ENCODE results near the gene S100A6. TPM values are rescaled to one million over a fixed set of nuclear protein-coding genes. Genes with fewer than 3 reads are reported as not detected.
"Not testable (repeated sequence)": the region's sequence is repeated elsewhere in the genome, so short reads cannot be mapped to it uniquely, and the experiment has no call there.

S100A6 gene
- total RNA-seq, 1 experiment from 2014 or later: 1,633 TPM

DNA sequence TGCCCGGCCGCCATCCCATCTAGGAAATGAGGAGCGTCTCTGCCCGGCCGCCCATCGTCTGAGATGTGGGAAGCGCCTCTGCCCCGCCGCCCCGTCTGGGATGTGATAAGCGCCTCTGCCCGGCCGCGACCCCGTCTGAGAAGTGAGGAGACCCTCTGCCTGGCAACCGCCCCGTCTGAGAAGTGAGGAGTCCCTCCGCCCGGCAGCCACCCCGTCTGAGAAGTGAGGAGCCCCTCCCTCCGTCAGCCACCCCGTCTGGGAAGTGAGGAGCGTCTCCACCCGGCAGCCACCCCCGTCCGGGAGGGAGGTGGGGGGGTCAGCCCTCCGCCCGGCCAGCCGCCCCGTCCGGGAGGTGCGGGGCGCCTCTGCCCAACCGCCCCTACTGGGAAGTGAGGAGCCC is 47.0 kb upstream of the S100A6 start:
- RAD21 ChIA-PET (ENCODE audit: low non-redundant PET in 1 of 2, low total read pairs in 2 of 2, uncharacterized antibody in 2 of 2, unreplicated experiment in 2 of 2): not testable (repeated sequence)

DNA sequence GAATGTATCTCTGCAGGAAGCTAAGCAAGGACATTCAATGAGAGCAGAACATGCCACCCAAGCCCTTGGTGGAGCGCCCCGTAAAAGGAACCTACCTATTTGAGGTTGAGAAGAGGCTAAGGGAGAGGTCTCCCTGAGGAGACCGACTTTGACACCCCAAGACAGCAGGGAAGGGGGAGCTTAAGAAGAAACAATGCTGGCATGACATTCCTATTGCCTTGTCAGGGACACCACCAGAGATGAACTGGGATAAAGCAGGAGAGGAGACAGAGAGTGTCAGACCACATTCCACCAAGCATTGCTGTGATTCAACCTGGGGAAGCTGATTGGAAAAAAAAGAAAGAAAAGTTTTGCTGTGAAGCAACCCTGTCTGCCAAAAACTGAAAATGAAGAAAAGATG is 43.1 kb upstream of the S100A6 start:
- TF ChIP-seq EZH2phosphoT487 (IDR thresholded peaks at IDR 0.05; ENCODE audit: borderline replicate concordance) (no peak), RAD21 (IDR thresholded peaks at IDR 0.05; ENCODE audit: low read depth) (no peak), SP1 (IDR thresholded peaks at IDR 0.05; ENCODE audit: low read depth) (no peak), FOSL1 (IDR thresholded peaks at IDR 0.05; ENCODE audit: low read depth) (no peak), ZNF274 (IDR thresholded peaks at IDR 0.05; ENCODE audit: low read depth, low read length) (no peak), SIN3A (IDR thresholded peaks at IDR 0.05; ENCODE audit: low read depth) (no peak), EGR1 (IDR thresholded peaks at IDR 0.05; ENCODE audit: low read depth) (no peak), TCF7L2 (IDR thresholded peaks at IDR 0.05; ENCODE audit: borderline replicate concordance, extremely low read depth, insufficient read depth, insufficient read length) (no peak)
- TF ChIP-seq, protein P1, sequence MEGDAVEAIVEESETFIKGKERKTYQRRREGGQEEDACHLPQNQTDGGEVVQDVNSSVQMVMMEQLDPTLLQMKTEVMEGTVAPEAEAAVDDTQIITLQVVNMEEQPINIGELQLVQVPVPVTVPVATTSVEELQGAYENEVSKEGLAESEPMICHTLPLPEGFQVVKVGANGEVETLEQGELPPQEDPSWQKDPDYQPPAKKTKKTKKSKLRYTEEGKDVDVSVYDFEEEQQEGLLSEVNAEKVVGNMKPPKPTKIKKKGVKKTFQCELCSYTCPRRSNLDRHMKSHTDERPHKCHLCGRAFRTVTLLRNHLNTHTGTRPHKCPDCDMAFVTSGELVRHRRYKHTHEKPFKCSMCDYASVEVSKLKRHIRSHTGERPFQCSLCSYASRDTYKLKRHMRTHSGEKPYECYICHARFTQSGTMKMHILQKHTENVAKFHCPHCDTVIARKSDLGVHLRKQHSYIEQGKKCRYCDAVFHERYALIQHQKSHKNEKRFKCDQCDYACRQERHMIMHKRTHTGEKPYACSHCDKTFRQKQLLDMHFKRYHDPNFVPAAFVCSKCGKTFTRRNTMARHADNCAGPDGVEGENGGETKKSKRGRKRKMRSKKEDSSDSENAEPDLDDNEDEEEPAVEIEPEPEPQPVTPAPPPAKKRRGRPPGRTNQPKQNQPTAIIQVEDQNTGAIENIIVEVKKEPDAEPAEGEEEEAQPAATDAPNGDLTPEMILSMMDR (IDR thresholded peaks at IDR 0.05 in 2 of 3, conservative IDR thresholded peaks at IDR 0.05 in 1 of 3; ENCODE audit: borderline replicate concordance in 1 of 3, insufficient read depth in 1 of 3, low read depth in 2 of 3, low read length in 2 of 3): no peak
- TF ChIP-seq, protein P2, sequence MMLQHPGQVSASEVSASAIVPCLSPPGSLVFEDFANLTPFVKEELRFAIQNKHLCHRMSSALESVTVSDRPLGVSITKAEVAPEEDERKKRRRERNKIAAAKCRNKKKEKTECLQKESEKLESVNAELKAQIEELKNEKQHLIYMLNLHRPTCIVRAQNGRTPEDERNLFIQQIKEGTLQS (IDR thresholded peaks at IDR 0.05): no peak
- TF ChIP-seq, protein P3, sequence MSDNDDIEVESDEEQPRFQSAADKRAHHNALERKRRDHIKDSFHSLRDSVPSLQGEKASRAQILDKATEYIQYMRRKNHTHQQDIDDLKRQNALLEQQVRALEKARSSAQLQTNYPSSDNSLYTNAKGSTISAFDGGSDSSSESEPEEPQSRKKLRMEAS (IDR thresholded peaks at IDR 0.05): no peak
- intact Hi-C loops (cut with micrococcal nuclease): no loop called here
- Histone ChIP-seq H3K4me1 (ENCODE audit: control insufficient read depth in 1 of 2, insufficient read depth in 2 of 2, low read length in 2 of 2) (peaks cover 4 to 25% of the 10 kb centered on the region in 2 experiments; a peak in 3 of 4 replicates), H3K9me2 (ENCODE audit: insufficient read depth) (no peaks in the 10 kb centered on the region), H3K4me3 (replicated peaks in 1 of 2; ENCODE audit: low read depth in 1 of 2, low read length in 2 of 2) (no peak overlapping the region), H3K36me3 (ENCODE audit: control insufficient read depth in 1 of 2, insufficient read depth in 2 of 2, low read length in 2 of 2) (no peaks in the 10 kb centered on the region), H3K9ac (ENCODE audit: low read length) (no peak overlapping the region), H3K4me2 (ENCODE audit: low read length) (no peak overlapping the region), H3K27me3 (ENCODE audit: insufficient read depth, low read length) (no peaks in the 10 kb centered on the region), H2AFZ (ENCODE audit: low read depth, low read length, poor library complexity, severe bottlenecking) (no peak overlapping the region), H3K9me3 (ENCODE audit: control insufficient read depth in 1 of 2, insufficient read depth in 1 of 2, low read depth in 1 of 2, low read length in 2 of 2) (no peaks in the 10 kb centered on the region), H3K79me2 (ENCODE audit: insufficient read depth, low read length) (no peaks in the 10 kb centered on the region), H4K20me1 (ENCODE audit: insufficient read depth) (no peaks in the 10 kb centered on the region), H3K27ac (ENCODE audit: low read depth, low read length) (no peak overlapping the region)
- POLR2A ChIA-PET: interaction anchor here (1.0 to 1.1 kb wide), 2 partner anchors 13 to 48 kb away, joined by 3 to 4 read pairs; partner anchors contain the start of gene S100A13
- CTCF ChIA-PET: interaction anchor here (1.1 to 2.2 kb wide), 2 partner anchors 11 to 25 kb away, joined by 3 to 8 read pairs; no protein-coding TSS in a partner anchor
- DNase-seq (ENCODE audit: low read depth, low spot score) (no peak), ATAC-seq (no peak)
- BruUV-seq (replicated peaks): no TSS peak
- RAD21 ChIA-PET (ENCODE audit: low non-redundant PET in 1 of 2, low total read pairs in 2 of 2, uncharacterized antibody in 2 of 2, unreplicated experiment in 2 of 2): no interaction called here

More for the DNA sequence above, 47.0 kb upstream of the S100A6 start:
- H3K4me2 ChIP-seq (ENCODE audit: low read length); H3K27me3 ChIP-seq (ENCODE audit: insufficient read depth, low read length); BruUV-seq (replicated peaks); POLR2A ChIA-PET; H3K9me3 ChIP-seq (ENCODE audit: control insufficient read depth in 1 of 2, insufficient read depth in 1 of 2, low read depth in 1 of 2, low read length in 2 of 2); H2AFZ ChIP-seq (ENCODE audit: low read depth, low read length, poor library complexity, severe bottlenecking); H3K9me2 ChIP-seq (ENCODE audit: insufficient read depth); H3K79me2 ChIP-seq (ENCODE audit: insufficient read depth, low read length); H3K36me3 ChIP-seq (ENCODE audit: control insufficient read depth in 1 of 2, insufficient read depth in 2 of 2, low read length in 2 of 2); H3K27ac ChIP-seq (ENCODE audit: low read depth, low read length); H3K9ac ChIP-seq (ENCODE audit: low read length); ATAC-seq; H3K4me3 ChIP-seq (replicated peaks in 1 of 2; ENCODE audit: low read depth in 1 of 2, low read length in 2 of 2); intact Hi-C loops (cut with micrococcal nuclease); DNase-seq (ENCODE audit: low read depth, low spot score); CTCF ChIA-PET; H4K20me1 ChIP-seq (ENCODE audit: insufficient read depth): not testable (repeated sequence)
- peaks cover 1 to 18% of the 10 kb centered on the region in 2 experiments; a peak in 3 of 4 replicates for H3K4me1 ChIP-seq (ENCODE audit: control insufficient read depth in 1 of 2, insufficient read depth in 2 of 2, low read length in 2 of 2)

Measured in HCT116 (cell line).